DND-41 (cell line): ENCODE measurements around the gene MAN2A1.

Experiments used
- EZH2 ChIP-seq: IDR thresholded peaks from 3 replicates; pipeline ENCODE4 v1.6.1; 2012; ENCODE audit warnings: borderline replicate concordance, low read depth, mild to moderate bottlenecking, moderate library complexity, low read length, inconsistent platforms; ENCODE audit not compliant: severe bottlenecking
- TF ChIP-seq, protein P1 (sequence below): IDR thresholded peaks from 2 replicates; pipeline ENCODE4 v1.5.1; 2012; ENCODE audit warnings: borderline replicate concordance, low read length, moderate library complexity, mild to moderate bottlenecking; ENCODE audit not compliant: poor library complexity, severe bottlenecking; ENCODE audit errors: extremely low read depth

DNA sequence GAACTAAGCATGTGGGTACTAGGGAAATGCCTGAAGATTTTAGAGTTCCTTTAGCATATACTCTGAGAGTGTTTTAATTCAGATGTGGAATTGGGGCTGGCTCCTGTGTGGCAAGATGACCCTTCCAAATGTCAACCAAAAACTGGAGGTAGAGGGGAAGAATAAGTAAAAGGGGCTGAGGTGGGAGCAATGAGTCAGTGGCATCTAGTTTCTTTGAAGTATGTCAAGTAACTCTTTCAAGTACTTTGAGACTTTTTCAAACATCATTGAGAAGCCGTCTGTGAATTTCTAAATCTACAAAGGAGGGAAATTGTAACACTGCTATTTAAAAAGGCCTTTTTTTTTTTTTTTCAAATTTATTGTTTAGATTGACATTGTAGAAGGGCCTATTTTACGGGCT lies 184.4 kb downstream of the MAN2A1 start:
- TF ChIP-seq, protein P1, sequence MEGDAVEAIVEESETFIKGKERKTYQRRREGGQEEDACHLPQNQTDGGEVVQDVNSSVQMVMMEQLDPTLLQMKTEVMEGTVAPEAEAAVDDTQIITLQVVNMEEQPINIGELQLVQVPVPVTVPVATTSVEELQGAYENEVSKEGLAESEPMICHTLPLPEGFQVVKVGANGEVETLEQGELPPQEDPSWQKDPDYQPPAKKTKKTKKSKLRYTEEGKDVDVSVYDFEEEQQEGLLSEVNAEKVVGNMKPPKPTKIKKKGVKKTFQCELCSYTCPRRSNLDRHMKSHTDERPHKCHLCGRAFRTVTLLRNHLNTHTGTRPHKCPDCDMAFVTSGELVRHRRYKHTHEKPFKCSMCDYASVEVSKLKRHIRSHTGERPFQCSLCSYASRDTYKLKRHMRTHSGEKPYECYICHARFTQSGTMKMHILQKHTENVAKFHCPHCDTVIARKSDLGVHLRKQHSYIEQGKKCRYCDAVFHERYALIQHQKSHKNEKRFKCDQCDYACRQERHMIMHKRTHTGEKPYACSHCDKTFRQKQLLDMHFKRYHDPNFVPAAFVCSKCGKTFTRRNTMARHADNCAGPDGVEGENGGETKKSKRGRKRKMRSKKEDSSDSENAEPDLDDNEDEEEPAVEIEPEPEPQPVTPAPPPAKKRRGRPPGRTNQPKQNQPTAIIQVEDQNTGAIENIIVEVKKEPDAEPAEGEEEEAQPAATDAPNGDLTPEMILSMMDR = no peak
- TF ChIP-seq EZH2 = no peak
